IPS-15b (cell line): ENCODE measurements around the gene LRIG3.
A peak's percentile ranks its signal among the peaks of the same experiment; 100 is the strongest.
"Not testable (repeated sequence)": the region's sequence is repeated elsewhere in the genome, so short reads cannot be mapped to it uniquely, and the experiment has no call there.

Experiments
- H3K27me3 ChIP-seq: one replicate; pipeline ENCODE4 v1.6.1; 2013; ENCODE audit warnings: low read length; ENCODE audit not compliant: control insufficient read depth, insufficient read depth
- H3K36me3 ChIP-seq: one replicate; pipeline ENCODE4 v1.6.1; 2013; ENCODE audit warnings: low read length; ENCODE audit not compliant: control insufficient read depth, insufficient read depth
- H3K4me1 ChIP-seq: one replicate; pipeline ENCODE4 v1.6.1; 2013; ENCODE audit warnings: mild to moderate bottlenecking, low read length; ENCODE audit not compliant: control insufficient read depth, insufficient read depth
- H3K4me3 ChIP-seq: one replicate; pipeline ENCODE4 v1.5.1; 2013; ENCODE audit warnings: low read depth, low read length
- H3K9ac ChIP-seq: one replicate; pipeline ENCODE4 v1.6.1; 2013; ENCODE audit warnings: low read depth, mild to moderate bottlenecking, low read length
- H3K9me3 ChIP-seq: one replicate; pipeline ENCODE4 v1.6.1; 2013; ENCODE audit warnings: mild to moderate bottlenecking, low read length; ENCODE audit not compliant: control insufficient read depth, insufficient read depth

Gene LRIG3

DNA sequence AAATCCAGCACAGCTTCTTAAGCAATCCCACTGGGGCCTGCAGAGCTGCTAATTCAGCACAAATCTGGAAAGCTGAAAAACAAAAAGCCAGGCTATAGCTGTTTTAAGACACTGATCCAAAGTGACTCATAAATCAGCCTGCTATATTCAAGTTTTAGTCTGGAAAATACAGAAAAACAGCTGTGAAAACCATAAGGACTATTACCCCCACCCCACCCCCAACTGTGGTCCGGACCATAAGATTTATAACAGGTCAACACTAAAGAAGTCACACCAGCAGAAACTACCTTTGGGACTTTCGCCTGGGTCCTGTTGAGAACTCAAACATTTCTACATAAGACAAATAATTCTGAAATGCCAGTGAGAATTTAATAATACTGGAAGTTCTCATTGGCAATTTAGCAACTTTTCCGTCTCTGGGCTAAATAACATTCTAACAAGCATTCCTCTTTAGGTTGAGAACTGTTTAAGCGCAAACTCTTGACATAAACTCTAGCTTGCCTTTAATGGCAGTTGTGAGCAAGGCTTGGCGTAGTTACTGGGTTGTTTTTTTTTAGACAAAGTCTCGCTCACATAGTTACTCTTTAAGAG, 3.3 kb downstream of the LRIG3 start:
- no peak overlapping the region for H3K4me3 ChIP-seq
- H3K4me1 ChIP-seq, result peaks cover 18% of the 10 kb centered on the region
- no peak overlapping the region for H3K9ac ChIP-seq
- H3K9me3 ChIP-seq, result no peaks in the 10 kb centered on the region
- H3K27me3 ChIP-seq, result peaks cover 12% of the 10 kb centered on the region
- H3K36me3 ChIP-seq, result no peaks in the 10 kb centered on the region

DNA sequence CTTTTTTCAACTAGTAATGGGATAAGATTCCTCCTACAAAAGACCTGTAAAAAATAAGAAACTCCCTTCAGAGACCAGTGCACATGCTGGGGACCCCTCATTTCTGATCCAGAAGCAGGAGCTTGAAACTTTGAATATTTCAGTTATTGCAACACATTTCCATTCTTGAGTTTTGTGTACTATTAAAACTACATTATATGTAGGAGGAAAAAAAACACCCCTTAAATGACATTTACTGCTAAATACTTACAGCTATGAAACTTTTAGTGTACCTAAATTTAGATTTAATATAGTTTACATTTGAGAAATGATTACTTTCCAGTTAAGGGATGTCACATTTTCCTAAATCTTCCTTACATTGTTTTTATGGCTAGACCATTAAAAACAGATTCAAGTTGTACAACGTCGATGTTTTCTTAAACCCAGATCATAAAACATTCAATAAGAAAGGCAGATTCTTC, 4.1 kb downstream of the LRIG3 start:
- Histone ChIP-seq H3K9ac (no peak overlapping the region), H3K4me1 (peaks cover 18% of the 10 kb centered on the region), H3K36me3 (no peaks in the 10 kb centered on the region), H3K27me3 (peaks cover 12% of the 10 kb centered on the region), H3K4me3 (no peak overlapping the region), H3K9me3 (no peaks in the 10 kb centered on the region)

DNA sequence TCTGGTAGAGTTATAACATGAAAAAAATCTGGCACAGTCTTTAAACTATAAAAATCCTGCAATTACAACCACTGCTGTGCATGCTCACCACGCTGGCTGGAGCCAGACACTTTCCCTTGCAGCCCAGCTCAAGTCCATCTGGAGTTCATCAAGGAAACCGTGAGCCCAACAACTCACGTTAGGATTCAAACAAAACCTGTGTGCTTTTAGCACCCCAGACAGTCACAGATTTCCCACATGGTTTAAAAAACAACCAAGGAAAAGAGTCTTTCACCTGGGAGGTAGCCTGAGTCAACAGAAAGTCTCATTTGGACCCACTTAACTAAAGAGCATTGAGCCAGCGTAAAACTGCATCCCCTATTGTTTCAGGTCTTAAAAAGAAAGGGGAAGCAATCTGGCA, 4.7 kb downstream of the LRIG3 start:
- Histone ChIP-seq H3K27me3 (peaks cover 12% of the 10 kb centered on the region), H3K4me3 (no peak overlapping the region), H3K36me3 (no peaks in the 10 kb centered on the region), H3K4me1 (peaks cover 18% of the 10 kb centered on the region), H3K9me3 (no peaks in the 10 kb centered on the region), H3K9ac (peak overlapping the region; percentile 47)

DNA sequence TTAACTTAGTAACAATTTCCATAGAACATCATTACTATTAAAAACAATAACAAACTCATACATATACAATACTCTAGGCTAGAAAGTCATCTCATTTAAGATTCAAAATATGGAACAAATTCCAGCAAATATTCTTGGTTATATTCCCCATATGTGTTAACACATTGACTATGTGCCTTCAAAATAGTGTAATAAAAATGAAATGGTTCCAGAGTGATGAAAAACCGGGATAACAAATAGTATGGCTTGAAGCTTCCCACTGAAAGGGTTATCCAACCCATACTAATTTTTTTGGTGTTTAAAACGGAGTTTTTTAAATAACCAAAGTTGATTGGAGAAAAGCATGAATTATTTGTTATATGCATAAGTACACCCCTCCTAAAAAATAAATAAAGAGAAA, 5.3 kb downstream of the LRIG3 start:
- Histone ChIP-seq H3K4me1 (peaks cover 18% of the 10 kb centered on the region), H3K4me3 (no peak overlapping the region), H3K9ac (no peak overlapping the region), H3K36me3 (no peaks in the 10 kb centered on the region), H3K9me3 (no peaks in the 10 kb centered on the region), H3K27me3 (peaks cover 12% of the 10 kb centered on the region)

DNA sequence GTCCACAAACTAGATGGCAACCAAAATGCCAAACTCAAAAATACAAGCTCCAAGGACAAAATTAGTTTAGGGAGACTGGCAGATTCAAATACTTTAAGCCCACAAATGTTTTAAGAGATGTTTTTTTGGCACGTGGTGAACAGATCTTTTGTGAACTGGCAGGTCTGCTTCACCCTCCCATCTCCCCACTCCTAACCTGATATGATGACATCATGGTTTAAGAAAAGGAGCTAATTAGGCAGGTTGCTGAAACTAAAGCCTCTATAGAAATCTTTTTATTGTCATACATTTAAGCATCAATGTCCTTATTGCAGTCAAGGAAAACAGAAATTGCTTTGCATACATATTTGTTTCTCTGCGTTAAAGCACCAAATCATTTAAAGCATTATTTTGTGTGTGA, 5.8 kb downstream of the LRIG3 start:
- no peak overlapping the region for H3K4me3 ChIP-seq
- H3K36me3 ChIP-seq, result no peaks in the 10 kb centered on the region
- H3K9ac ChIP-seq, result no peak overlapping the region
- peaks cover 10% of the 10 kb centered on the region for H3K27me3 ChIP-seq
- H3K9me3 ChIP-seq, result no peaks in the 10 kb centered on the region
- peaks cover 18% of the 10 kb centered on the region for H3K4me1 ChIP-seq

DNA sequence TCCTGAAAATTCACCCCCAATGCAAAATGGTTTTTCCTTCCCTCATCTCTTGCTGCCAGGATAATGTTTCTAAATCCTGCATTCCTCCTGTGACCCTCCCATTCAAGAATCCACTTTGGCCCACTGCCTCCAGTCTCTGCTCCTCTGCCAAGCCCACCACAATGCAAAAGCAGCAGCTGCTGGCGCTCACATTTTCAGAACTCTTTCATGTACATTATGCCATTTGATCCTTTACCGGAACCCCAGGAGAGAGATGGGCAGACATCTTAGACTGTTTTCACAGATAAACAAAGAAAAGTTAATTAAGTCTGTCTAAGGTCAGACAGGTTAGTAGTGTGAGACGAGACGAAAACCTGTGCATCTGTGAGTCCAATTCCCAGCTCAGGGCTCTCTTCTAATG, 12.9 kb downstream of the LRIG3 start:
- Histone ChIP-seq H3K9me3 (no peaks in the 10 kb centered on the region), H3K4me1 (no peaks in the 10 kb centered on the region), H3K9ac (no peak overlapping the region), H3K36me3 (no peaks in the 10 kb centered on the region), H3K4me3 (no peak overlapping the region), H3K27me3 (no peaks in the 10 kb centered on the region)

DNA sequence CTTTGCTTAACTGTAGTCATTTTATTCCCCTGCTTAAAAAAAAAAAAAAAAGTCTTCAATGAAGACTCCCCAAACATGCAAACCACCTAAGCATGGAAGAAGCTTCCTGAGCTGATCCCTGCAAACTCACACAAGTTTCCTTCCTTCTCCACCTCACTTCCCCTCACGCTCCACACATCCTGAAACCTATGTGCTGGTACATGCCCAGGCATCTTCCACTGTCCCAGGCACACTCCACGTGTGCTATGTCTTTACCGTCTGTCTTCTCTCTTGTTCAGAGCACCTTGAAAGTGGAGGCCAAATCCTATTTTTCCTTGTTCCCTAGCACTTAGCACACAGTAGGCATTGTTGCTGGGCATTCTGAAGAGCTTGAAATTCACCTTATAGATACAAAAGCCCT, 13.4 kb downstream of the LRIG3 start:
- no peaks in the 10 kb centered on the region for H3K4me1 ChIP-seq
- no peaks in the 10 kb centered on the region for H3K9me3 ChIP-seq
- no peaks in the 10 kb centered on the region for H3K27me3 ChIP-seq
- H3K4me3 ChIP-seq, result no peak overlapping the region
- no peak overlapping the region for H3K9ac ChIP-seq
- no peaks in the 10 kb centered on the region for H3K36me3 ChIP-seq

DNA sequence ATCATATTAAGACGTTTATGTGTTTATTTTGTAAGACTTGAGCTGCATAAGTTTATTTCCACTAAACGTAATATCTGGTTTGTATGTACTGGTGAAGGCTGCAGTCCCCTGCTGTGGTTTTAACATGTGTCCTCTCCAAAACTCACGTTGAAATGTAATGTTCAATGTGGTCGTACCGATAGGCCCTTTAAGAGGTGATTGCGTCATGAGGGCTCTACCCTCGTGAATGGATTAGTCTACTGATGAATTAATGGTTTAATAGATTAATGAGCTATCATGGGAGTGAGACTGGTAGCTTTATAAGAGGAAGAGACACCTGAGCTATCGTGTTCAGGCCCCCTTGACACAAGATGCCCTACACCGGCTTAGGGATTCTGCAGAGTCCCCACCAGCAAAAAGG, 14.9 kb downstream of the LRIG3 start:
- Histone ChIP-seq H3K27me3 (no peaks in the 10 kb centered on the region), H3K9ac (no peak overlapping the region), H3K36me3 (no peaks in the 10 kb centered on the region), H3K4me1 (no peaks in the 10 kb centered on the region), H3K4me3 (no peak overlapping the region), H3K9me3 (no peaks in the 10 kb centered on the region)

DNA sequence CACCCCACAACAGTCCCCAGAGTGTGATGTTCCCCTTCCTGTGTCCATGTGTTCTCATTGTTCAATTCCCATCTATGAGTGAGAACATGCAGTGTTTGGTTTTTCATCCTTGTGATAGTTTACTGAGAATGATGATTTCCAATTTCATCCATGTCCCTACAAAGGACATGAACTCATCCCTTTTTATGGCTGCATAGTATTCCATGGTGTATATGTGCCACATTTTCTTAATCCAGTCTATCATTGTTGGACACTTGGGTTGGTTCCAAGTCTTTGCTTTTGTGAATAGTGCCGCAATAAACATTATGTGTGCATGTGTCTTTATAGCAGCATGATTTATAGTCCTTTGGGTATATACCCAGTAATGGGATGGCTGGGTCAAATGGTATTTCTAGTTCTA, 17.6 kb downstream of the LRIG3 start:
- H3K9ac ChIP-seq, H3K27me3 ChIP-seq, H3K4me1 ChIP-seq, H3K9me3 ChIP-seq, H3K36me3 ChIP-seq, H3K4me3 ChIP-seq: not testable (repeated sequence)

DNA sequence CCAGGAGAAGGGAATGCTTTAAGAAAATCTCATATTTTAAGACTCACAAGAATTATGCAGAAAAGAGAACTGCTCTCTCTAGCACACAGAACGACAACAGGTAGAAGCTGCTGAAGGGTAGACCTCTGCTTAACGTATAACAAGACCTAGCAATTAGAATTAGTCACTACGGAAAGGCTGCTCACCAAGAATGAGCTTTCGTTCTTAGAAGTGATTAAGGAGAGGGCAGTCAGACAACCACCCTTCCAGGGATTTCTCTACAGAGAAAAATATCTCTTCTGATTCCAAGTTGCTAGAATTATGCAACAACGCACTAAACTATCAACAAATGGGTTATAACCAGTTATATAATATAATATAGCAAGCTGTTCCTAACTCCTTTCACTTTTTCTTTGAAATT, 18.6 kb downstream of the LRIG3 start:
- H3K9me3 ChIP-seq, result no peaks in the 10 kb centered on the region
- no peak overlapping the region for H3K4me3 ChIP-seq
- H3K9ac ChIP-seq, result no peak overlapping the region
- H3K36me3 ChIP-seq, result no peaks in the 10 kb centered on the region
- H3K4me1 ChIP-seq, result no peaks in the 10 kb centered on the region
- H3K27me3 ChIP-seq, result no peaks in the 10 kb centered on the region

DNA sequence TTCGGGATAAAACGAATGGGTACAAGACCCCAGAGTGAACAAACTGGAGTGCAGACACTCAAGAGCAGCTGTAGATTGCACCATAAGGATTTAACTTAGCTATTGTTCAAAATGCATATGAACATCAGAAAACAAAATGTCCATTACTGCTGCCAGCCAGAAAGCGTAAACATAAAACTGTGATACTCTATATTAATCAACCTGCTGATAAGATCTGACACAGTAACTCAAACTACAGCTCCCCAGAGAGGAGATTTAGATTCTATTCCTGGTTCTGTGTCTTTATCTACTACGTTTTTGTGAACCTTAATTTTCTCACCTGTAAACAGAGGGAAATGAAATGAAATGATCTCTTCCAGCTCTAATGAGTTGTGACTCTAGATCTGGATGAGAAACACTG, 22.3 kb downstream of the LRIG3 start:
- Histone ChIP-seq H3K9me3 (no peaks in the 10 kb centered on the region), H3K4me3 (no peak overlapping the region), H3K36me3 (no peaks in the 10 kb centered on the region), H3K4me1 (no peaks in the 10 kb centered on the region), H3K9ac (no peak overlapping the region), H3K27me3 (no peaks in the 10 kb centered on the region)

DNA sequence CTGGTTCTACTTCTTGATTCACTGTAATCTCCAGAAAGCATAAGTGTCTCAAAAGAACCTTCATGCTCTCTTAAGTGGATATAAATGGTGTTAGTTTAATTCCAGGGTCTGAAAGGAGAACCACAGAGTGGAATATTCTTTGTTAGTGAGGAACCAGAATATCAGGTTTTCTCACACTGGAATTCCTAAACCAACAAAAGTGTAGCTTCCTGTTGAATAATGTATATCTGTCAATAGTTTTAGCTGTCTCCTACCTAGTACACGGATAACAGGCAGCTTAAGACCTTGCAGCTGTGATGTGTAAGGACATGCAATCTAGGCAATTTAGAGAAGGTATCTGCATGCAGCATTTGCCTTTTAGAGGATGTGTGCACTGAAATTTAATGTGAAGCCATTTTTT, 24.0 kb downstream of the LRIG3 start:
- Histone ChIP-seq H3K9me3 (no peaks in the 10 kb centered on the region), H3K4me1 (no peaks in the 10 kb centered on the region), H3K9ac (no peak overlapping the region), H3K4me3 (no peak overlapping the region), H3K27me3 (no peaks in the 10 kb centered on the region), H3K36me3 (no peaks in the 10 kb centered on the region)
